Pulmonary artery endothelial cell (primary cell): Measurements from ENCODE around the gene GPAT2. TPM values are rescaled to one million over a fixed set of nuclear protein-coding genes. Genes with fewer than 3 reads are reported as not detected.
"Not testable (repeated sequence)": the region's sequence is repeated elsewhere in the genome, so short reads cannot be mapped to it uniquely, and the experiment has no call there.

Experiments
- DNase-seq: peaks from one replicate; pipeline ENCODE4 v3.0.0-alpha.2; 2011; ENCODE audit warnings: low read depth, low spot score
- total RNA-seq: library from RNA; depleted of rRNA; stranded (reverse); fragments of >200 nt; gene quantifications from 2 replicates; pipeline ENCODE4 v1.2.3, GENCODE V29; 2014

Gene GPAT2
- total RNA-seq, 1 donor from 2014 or later: 6.3 TPM

DNA sequence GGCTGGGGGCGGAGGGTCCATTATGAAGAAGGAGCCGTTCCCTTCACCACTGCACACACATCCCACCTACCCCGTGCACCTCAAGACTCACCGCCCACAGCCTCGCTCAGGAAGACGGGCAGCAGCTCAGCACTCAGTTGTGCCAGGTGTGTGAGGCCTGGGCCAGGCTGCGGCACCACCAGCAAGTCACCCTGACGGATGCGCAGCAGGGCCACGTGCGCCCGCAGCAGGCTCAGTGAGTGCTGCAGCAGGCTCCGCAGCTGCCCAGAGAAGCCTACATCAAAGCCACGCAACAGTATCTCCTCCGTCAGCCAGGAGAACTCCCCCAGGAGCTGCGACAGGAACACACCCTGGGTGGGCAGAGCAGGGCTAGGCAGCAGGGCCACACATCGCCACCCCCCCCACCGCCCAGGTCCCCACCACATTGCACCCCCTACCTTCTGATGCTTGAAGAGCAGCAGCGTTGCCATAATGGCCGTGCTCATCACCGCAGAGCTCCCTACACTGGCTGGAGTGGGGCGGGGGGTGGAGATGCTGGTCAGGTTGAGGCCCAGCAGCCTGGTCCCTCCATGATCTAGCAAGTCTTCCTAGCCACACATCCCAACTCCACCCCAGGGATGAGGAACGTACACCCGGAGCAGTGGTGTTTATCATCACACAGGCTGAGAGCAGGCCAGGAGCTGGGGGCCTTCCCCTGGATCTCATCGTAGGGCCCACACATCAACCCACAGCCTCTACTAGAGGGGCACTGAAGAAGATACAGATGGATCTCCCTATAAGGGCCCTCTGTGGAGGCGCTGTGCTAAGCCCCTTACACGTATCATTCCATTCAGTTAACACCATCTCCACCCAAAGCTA is 10.2 kb downstream of the GPAT2 start:
- DNase-seq: no peak

DNA sequence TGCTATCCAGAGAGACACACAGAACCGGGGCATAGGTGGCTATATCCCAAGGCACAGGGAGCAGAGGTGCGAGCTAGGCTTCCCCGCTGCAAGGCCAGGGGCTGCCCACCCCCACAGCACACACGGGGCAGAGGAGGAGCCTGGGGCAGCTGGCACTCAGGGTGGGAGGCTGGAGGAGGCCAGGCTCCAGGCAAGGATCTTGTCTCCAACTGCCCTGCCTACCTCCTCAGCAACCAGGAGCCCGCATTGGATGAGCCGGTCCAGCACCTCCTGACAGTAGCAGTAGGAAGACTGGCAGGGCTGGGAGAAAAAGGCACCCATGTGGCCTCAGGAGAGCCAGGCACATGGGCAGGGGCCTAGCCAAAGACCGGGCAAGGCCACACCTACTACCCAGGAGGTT is 11.0 kb downstream of the GPAT2 start:
- DNase-seq: not testable (repeated sequence)

DNA sequence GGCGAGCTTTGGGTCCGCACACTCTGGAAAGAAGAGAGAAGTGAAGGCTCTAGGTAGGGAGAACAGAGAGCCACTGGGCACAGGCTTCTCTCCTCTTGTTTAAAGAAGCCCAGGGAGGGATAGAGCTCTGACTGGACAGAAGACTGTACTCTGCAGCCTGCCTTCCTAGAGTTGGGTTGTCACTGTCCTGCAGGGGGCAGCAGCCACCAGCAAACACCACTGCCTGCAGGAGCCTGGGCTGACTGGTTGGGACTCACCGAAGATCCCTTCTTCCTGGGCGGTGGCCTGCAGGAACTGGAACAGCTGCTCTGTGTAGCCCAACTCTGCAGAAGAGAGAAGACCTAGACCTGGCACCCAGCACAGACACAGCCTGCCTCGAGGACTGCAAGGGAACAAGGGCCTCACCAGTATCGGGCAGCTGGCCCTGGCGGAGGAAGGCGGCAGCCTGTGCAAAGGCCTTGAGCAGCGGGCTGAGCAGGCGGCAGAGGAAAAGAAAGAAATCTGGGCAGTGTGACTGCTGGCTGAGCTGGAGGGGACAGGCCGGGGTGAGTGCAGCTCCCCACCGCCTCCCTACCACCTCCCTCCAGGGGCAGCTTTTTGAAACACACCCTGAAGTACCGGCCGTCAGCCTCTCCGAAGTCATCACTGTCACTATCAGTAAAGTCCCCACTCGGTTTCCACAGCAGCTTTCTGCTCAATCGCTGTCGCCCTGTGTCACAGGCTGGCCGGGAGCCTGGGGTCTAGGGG is 11.8 kb downstream of the GPAT2 start:
- DNase-seq: peak; percentile 17

DNA sequence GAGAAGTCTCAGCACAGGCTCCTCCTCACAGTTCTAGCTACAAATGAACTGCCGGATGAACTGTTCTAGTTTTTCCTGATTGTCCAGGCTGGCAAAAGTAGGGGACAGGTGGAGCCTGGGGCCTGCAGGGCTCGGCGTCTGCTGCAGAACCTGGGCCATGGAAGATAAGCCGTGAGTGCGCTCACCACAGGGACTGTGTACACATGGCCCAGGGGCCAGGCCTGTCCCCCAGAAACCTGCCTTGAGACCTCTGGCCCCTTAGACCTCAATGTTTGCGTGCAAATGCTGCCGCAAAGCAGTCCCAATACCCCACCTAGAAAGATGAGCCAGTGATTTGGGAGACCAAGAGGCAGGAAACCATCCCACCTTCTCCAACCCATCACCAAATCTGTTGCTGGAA is 12.6 kb downstream of the GPAT2 start:
- DNase-seq: not testable (repeated sequence)

DNA sequence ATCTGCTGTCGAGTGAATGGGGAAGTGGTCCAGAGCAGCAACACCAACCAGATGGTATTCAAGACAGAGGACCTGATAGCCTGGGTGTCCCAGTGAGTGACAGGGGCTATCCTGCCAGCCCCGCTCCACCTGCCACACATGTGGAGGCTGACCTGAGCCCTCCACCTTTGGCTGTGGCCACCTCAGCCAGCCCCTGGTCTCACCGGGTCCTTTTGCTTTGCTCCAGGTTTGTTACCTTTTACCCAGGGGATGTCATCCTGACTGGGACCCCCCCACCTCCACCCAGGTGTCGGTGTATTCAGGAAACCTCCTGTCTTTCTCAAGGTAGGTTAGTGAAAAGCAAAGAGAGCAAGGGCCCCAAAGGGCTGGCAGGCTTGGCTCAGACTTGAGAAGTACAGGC is 13.6 kb downstream of the GPAT2 start:
- not testable (repeated sequence) for DNase-seq

DNA sequence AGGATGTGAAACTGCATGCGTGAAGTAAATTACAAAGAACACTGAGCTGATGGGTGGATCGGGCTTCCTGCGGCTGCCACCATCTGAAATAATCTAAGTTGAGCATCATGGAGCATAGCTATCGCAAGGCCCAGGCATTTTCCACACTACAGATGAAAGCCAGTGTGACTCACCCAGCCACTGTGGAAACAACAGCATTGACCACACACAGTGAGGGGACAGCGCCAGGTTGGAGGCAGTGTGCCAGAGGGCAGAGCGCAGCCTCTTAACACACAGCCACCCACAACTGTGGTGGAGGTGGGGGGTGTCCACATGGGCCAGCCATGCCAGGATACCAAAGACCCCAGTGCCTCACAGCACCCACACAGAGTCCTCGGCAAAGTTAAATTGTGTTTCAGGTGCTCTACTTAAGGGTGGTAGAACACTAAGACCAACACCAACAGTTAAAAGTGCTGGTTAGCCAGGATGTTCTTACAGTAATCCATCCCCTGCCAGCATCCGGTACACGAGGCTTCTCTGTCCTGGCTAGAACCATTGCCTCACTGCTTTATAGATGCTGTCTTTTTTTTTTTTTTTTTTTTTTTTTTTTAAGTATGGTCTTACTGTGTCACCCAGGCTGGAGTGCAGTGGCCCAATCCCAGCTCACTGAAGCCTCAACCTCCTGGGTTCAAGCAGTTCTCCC is 14.7 kb downstream of the GPAT2 start:
- DNase-seq: not testable (repeated sequence)

DNA sequence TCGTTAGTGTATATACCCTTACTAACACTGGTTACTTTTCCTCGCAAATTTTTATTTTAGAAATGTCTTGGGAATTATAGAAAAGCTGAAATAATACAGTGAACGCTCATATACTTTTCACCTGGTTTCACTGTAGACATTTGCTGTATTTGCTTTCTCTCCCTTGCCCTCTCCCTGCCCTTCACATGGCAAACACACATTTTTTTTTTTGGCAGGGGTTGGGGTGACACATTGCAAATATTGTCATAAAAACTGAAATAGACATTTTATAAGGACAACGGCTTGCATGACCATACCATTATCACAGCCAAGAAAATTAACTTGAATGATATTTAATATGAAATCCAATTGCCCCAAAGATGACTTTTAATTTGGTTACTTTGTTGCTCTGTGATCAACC is 18.4 kb downstream of the GPAT2 start:
- DNase-seq: not testable (repeated sequence)

DNA sequence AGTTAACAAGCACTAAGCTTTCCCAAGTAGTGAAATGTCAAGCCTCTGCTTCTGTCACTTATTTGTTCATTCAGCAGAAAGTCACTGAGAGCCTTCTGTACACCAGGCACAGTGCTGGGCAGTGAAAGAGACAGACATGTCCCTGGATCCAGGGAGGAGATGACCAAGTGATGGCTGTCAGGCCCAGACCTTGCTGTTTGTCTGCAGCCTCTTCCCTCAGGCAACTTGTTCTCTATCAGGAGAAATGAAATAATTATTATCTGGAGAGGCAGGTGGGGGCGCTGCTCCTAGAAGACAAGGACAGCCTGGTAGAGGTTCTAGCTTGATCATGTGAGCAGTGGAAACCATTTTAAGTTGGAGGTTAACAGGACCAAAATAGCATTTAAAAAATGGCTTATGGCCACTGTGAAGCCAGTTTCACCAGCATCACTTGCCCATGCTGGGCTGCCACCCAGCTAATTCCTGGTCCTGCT is 21.9 kb downstream of the GPAT2 start:
- not testable (repeated sequence) for DNase-seq

DNA sequence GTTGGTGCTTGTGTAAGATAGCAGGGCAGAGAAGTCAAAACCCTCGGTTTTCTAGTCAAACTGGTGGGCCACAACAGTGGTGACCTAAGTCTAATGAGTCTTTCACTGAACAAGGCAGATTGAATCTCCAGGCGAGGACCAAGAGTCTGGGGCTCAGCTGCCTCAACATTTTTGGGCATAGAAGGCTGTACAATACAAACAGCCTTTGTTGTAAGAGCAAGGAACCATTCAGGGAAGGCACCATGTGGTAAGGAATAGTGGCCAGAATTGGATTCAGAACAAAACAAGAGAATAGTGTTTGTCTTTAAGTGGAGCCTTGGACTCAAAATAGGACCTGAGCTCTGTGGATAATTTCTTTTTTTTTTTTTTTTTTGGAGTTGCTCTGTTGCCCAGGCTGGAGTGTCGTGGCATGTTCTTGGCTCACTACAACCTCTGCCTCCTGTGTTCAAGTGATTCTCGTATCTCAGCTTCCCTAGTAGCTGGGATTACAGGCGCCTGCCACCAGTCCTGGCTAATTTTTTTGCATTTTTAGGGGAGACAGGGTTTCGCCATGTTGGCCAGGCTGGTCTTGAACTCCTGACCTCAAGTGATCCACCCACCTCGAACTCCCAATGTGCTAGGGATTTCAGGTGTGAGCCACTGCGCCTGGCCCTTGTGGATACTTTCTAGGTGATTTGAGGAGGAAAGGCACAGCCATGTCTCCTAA is 22.5 kb downstream of the GPAT2 start:
- not testable (repeated sequence) for DNase-seq

DNA sequence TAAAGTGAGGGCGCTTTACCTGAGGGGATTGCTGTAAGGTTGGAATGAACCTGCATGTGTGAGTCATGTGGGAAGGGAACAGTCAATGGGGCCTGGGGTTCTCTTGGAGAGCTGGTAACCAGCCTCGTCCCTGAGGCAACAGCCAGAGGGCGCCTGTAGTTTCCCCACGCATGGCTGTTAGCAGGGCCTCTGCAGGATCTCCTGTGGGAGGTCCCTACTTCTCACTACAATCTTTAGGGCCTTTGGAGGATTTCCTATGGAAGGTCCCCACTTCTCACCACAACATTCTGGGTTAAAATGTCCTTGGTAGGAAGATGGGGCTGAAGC is 23.6 kb downstream of the GPAT2 start:
- DNase-seq: not testable (repeated sequence)

DNA sequence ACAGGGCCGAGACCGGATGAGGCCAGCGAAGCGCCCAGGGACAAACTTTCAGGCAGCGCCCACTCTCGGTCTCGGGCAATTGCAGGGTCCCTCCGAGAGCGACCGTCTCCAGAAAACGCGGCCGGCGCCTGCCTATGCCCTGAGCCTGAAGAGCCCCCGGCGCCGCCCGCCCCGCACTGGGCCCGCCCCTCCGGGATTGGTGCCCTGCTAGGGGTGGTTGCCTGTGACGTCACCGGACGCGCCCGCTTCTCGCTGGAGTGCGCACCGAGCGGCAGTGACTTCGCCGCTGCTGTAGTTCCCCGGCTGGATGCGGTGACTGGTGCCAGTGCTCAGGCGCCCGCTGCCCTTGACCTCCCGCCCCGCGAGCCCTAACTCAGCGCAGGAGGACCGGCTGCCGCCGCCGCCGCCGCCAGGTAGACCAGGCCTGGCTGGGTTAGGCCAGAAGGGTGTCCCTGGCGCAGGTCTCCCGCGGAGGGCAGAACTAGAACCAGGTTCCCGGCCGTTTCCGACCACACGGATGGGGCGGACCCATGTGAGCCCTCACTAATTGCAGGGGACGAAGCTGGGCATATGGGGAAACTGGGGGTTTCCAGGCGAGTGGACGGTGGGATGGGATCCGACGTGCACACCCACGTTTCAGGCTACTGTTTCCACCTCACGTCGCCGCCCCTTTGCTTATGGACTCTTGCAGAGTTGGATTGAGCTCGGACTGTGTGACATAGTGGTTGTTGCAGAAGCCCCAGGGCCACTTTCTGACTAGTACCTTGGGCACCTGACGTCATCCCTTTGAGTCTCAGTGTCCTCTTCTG is 24.2 kb downstream of the GPAT2 start:
- DNase-seq: not testable (repeated sequence)

DNA sequence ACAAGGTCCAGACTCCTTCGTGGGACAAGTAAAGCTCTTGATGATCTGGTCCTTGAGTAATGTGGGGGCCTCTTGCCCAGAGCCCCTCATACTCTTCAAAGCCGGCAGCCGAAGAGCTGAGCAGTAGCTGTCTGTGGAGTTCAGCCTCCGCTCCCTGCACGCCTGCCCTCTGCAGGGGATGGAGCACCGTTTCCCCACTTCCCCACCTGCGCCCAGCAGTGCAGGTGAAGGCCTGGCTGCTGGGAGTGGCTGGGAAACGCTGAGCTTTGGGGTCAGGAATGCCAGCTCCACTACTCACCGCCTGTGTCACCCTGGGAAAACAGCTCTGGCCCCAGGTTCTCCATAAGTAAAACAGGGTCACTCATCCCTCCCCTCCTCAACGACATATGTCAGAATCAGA is 24.9 kb downstream of the GPAT2 start:
- DNase-seq: not testable (repeated sequence)

DNA sequence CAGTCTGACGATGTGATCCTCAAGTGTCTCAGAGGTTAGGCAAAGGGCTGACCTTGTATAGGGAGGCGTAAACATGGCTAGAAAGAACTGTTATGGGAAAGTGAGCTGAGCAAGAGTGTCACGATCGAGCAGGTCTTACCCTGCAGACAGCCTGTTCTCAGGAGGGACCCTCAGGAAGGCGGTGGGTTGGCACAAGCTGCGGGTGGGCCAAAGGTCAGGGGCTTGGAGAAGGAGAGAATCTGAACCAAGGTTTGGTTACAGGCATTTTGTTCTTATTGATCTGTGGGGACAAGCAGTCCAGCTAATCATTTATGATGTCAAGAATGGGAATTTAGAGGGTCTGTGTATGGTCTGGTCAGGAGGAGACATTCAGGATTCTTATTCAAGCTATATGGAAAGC is 26.7 kb downstream of the GPAT2 start:
- not testable (repeated sequence) for DNase-seq

DNA sequence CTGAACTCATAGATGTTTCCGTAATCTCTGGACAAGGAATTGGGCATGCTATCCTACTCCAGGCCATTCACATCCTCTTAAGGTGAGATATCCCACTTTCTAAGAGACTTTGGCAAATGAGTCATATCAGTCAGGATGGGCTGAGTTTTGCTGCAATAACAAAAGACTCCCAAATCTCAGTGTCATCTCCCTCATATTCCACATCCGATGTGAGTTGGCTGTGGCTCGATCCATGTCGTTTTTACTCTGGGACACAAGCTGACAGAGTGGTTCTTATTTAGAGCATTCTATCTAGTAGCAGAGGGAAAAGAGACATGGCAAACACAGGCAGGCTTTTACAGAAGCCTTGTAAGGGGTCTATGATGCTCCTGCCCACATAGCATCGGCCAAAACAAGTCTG is 28.5 kb downstream of the GPAT2 start:
- not testable (repeated sequence) for DNase-seq

DNA sequence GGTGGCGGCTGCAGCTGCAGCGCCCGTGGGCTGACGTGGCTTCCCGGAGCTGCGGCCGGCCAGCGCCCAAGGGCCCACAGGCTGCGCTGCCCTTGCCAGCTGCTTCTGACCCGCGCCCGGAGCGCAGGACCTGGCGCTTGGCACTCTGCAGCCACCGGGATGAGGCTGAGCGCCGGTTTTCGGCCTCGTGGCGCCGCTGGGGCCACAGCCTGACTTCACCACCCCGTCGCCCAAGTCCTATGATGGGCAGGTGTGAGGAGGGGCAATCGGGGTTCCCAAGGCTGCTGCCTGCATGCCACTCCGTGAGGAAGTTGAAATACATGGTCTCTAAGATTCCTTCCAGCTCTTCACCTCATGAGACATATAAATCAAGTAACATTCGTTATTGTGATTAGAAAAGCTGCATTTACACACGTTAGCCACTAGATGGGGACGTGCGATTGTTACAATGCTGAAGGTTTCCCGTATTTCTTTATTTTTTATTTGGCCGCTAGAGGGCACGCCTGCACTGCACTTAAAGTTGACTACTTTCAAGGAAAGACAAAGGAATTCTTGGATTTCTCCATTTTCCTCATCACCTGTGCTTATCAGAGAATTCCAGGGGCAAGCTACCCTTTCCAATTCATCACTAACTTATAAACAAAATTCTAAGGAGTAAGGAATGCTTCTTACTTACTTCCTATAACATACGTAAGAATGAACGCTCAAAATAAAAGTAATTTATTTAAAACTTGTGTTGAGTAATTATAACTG is 42.0 kb downstream of the GPAT2 start:
- DNase-seq: not testable (repeated sequence)

DNA sequence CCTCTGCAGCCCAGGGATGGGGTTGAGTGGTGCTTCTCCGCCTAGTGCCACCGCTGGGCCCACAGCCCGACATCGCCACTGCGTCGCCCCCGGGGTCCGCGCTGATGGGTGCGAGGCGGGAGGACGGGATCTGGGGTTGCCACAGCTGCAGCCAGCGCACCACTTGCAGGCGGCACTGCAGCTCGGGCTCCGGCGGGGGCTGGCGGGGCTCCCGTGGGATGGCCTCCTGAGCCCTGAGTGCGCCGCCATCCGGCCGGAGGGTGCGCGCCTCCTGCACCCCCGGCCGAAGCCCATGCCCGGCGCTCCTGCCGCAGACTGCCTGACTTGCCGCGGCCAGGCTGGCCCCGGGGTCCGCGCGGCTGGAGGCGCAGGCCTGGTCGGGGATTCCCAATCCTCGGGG is 42.6 kb downstream of the GPAT2 start:
- not testable (repeated sequence) for DNase-seq

DNA sequence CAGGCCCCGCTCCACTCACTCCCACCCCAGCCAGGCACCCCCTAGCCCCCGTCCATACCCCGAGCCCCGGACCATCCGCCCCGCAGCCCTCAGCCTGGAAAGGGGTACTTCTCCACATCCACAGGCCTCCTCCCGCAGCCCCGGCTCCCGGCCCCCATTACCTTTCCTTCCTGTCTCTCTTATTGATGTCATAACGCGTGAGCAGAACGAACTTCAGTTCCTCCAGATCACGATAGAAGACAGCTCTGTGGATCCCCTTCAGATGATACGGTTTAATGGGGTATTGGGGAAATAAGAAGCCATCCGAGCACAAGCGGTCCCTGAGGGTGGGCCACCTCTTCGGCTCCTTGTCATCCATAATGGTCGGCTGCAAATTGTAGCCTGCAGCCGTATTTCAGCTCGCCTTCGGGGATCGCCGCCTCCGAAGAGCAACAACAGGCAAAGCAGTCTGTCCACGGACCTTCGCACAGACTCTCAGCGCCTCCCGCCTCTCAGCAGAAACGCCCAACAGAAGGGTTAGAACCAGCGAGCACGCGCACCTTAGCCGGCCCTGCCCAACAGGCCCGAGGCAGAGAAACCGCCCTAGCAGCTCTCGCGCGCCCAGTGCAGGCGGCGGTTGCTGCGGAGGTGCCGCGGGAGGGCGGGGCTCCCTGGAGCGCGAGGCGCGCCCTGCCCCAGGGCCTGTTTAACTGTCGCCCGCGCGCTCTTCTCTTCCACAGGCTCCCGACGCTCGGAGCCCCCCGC is 43.2 kb downstream of the GPAT2 start, which contains the start of gene ANKRD36C:
ANKRD36C (minus strand) TSS at position 474 of the 744 bp plus-strand sequence; CDS start at position 358, 116 bp downstream.
- DNase-seq: not testable (repeated sequence)

DNA sequence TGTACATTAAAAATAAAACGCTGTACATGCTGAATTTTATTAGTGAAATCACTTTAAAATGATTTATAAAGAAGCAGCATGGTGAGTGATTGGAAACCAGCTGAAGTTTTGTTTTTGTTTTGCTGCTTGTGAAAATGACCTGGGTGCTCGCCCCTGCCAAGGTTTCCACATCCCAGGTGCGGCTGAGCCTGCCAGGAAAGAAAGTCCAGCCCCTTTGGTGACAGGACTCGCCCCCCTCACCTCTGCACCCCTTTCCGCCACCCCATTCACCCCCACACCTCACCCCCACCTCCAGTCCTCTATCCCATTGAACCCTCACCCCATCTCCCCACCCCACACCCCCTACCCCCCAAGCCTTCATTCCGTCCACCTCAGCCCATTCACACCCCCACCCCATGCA is 43.8 kb downstream of the GPAT2 start:
- DNase-seq: not testable (repeated sequence)
